SJSA1 (cell line): ENCODE measurements around the gene PRDM16. TPM values are rescaled to one million over a fixed set of nuclear protein-coding genes. Genes with fewer than 3 reads are reported as not detected.
"Not testable (repeated sequence)": the region's sequence is repeated elsewhere in the genome, so short reads cannot be mapped to it uniquely, and the experiment has no call there.

Experiments
- DNase-seq, 2 experiments: peaks; one replicate each; pipeline ENCODE4 v3.0.0-alpha.2; 2015 to 2020; ENCODE audit warnings: low spot score in 2 of 2, low read depth in 1 of 2
- H3K27ac ChIP-seq: fragments of 250-450 bp; sonication (Bioruptor Pico); 2 replicates; pipeline ENCODE4 v1.5.1; 2020; ENCODE audit warnings: mild to moderate bottlenecking, moderate library complexity
- H3K27me3 ChIP-seq: fragments of 250-450 bp; sonication (Bioruptor Pico); replicated peaks from 2 replicates; pipeline ENCODE4 v1.5.1; 2020; ENCODE audit warnings: mild to moderate bottlenecking, moderate library complexity
- H3K36me3 ChIP-seq: fragments of 250-450 bp; sonication (Bioruptor Pico); 2 replicates; pipeline ENCODE4 v1.5.1; 2020; ENCODE audit warnings: mild to moderate bottlenecking
- H3K4me1 ChIP-seq: fragments of 250-450 bp; sonication (Bioruptor Pico); replicated peaks from 2 replicates; pipeline ENCODE4 v1.6.1; 2021; ENCODE audit warnings: mild to moderate bottlenecking
- H3K4me3 ChIP-seq: fragments of 250-450 bp; sonication (Bioruptor Pico); 2 replicates; pipeline ENCODE4 v1.5.1; 2020; ENCODE audit warnings: mild to moderate bottlenecking
- H3K9me3 ChIP-seq: fragments of 250-450 bp; sonication (Bioruptor Pico); replicated peaks from 2 replicates; pipeline ENCODE4 v1.5.1; 2020; ENCODE audit warnings: mild to moderate bottlenecking
- total RNA-seq: library from RNA; depleted of rRNA; stranded (reverse); fragments of >200 nt; shearing (Covaris generic); gene quantifications from 2 replicates; pipeline ENCODE4 v1.2.3, GENCODE V29; 2014

The PRDM16 gene
- total RNA-seq, 1 experiment from 2014 or later = 0.05 TPM

- no peaks in the 10 kb centered on the region for H3K36me3 ChIP-seq
- no peak for DNase-seq
- no peak overlapping the region for H3K27ac ChIP-seq
- H3K4me3 ChIP-seq = no peak overlapping the region
- H3K9me3 ChIP-seq = no peaks in the 10 kb centered on the region
- H3K4me1 ChIP-seq = no peaks in the 10 kb centered on the region
- H3K27me3 ChIP-seq = no peaks in the 10 kb centered on the region
These were observed 11.3 kb downstream of the PRDM16 start for GRCh38 chr1:3080053-3080955.

- no peaks in the 10 kb centered on the region for H3K4me1 ChIP-seq
- no peak overlapping the region for H3K4me3 ChIP-seq
- H3K36me3 ChIP-seq = no peaks in the 10 kb centered on the region
- H3K9me3 ChIP-seq = no peaks in the 10 kb centered on the region
- H3K27ac ChIP-seq = no peak overlapping the region
- no peaks in the 10 kb centered on the region for H3K27me3 ChIP-seq
- no peak for DNase-seq
These were observed 12.2 kb downstream of the PRDM16 start for GRCh38 chr1:3081171-3081683.

- H3K4me1 ChIP-seq = no peaks in the 10 kb centered on the region
- DNase-seq = no peak
- H3K27me3 ChIP-seq = no peaks in the 10 kb centered on the region
- H3K9me3 ChIP-seq = no peaks in the 10 kb centered on the region
- H3K27ac ChIP-seq = no peak overlapping the region
- H3K36me3 ChIP-seq = no peaks in the 10 kb centered on the region
- no peak overlapping the region for H3K4me3 ChIP-seq
These were observed 13.0 kb downstream of the PRDM16 start for GRCh38 chr1:3082051-3082450.

GRCh38 chr1:3082571-3083516 is 13.8 kb downstream of the PRDM16 start:
- H3K4me1 ChIP-seq = no peaks in the 10 kb centered on the region
- H3K36me3 ChIP-seq = no peaks in the 10 kb centered on the region
- H3K27me3 ChIP-seq = no peaks in the 10 kb centered on the region
- H3K4me3 ChIP-seq = no peak overlapping the region
- no peak for DNase-seq
- no peaks in the 10 kb centered on the region for H3K9me3 ChIP-seq
- no peak overlapping the region for H3K27ac ChIP-seq

GRCh38 chr1:3084154-3084553 is 15.2 kb downstream of the PRDM16 start:
- Histone ChIP-seq H3K4me3 (no peak overlapping the region), H3K27ac (no peak overlapping the region), H3K27me3 (no peaks in the 10 kb centered on the region), H3K36me3 (no peaks in the 10 kb centered on the region), H3K4me1 (no peaks in the 10 kb centered on the region), H3K9me3 (no peaks in the 10 kb centered on the region)
- no peak for DNase-seq

GRCh38 chr1:3084726-3085125 is 15.7 kb downstream of the PRDM16 start:
- H3K36me3 ChIP-seq = no peaks in the 10 kb centered on the region
- H3K27ac ChIP-seq = no peak overlapping the region
- H3K9me3 ChIP-seq = no peaks in the 10 kb centered on the region
- DNase-seq = no peak
- no peaks in the 10 kb centered on the region for H3K4me1 ChIP-seq
- no peaks in the 10 kb centered on the region for H3K27me3 ChIP-seq
- H3K4me3 ChIP-seq = no peak overlapping the region

- H3K9me3 ChIP-seq = no peaks in the 10 kb centered on the region
- H3K4me1 ChIP-seq = no peaks in the 10 kb centered on the region
- H3K4me3 ChIP-seq = no peak overlapping the region
- no peak for DNase-seq
- no peak overlapping the region for H3K27ac ChIP-seq
- H3K36me3 ChIP-seq = no peaks in the 10 kb centered on the region
- H3K27me3 ChIP-seq = no peaks in the 10 kb centered on the region
These were observed 16.7 kb downstream of the PRDM16 start for GRCh38 chr1:3085721-3086120.

- H3K36me3 ChIP-seq = no peaks in the 10 kb centered on the region
- H3K27me3 ChIP-seq = no peaks in the 10 kb centered on the region
- no peaks in the 10 kb centered on the region for H3K4me1 ChIP-seq
- H3K27ac ChIP-seq = no peak overlapping the region
- DNase-seq = no peak
- H3K9me3 ChIP-seq = no peaks in the 10 kb centered on the region
- H3K4me3 ChIP-seq = no peak overlapping the region
These were observed 17.4 kb downstream of the PRDM16 start for GRCh38 chr1:3086272-3086974.

- DNase-seq = no peak
- Histone ChIP-seq H3K4me1 (no peaks in the 10 kb centered on the region), H3K4me3 (no peak overlapping the region), H3K36me3 (no peaks in the 10 kb centered on the region), H3K27ac (no peak overlapping the region), H3K9me3 (no peaks in the 10 kb centered on the region), H3K27me3 (no peaks in the 10 kb centered on the region)
These were observed 18.0 kb downstream of the PRDM16 start for GRCh38 chr1:3087049-3087448.

- H3K36me3 ChIP-seq, H3K4me3 ChIP-seq, H3K27ac ChIP-seq, H3K4me1 ChIP-seq, DNase-seq, H3K27me3 ChIP-seq, H3K9me3 ChIP-seq: not testable (repeated sequence)
These were observed 19.1 kb downstream of the PRDM16 start for GRCh38 chr1:3087946-3088668.

- no peaks in the 10 kb centered on the region for H3K27me3 ChIP-seq
- DNase-seq = no peak
- H3K4me3 ChIP-seq = no peak overlapping the region
- H3K9me3 ChIP-seq = no peaks in the 10 kb centered on the region
- no peak overlapping the region for H3K27ac ChIP-seq
- H3K4me1 ChIP-seq = no peaks in the 10 kb centered on the region
- no peaks in the 10 kb centered on the region for H3K36me3 ChIP-seq
These were observed 20.5 kb downstream of the PRDM16 start for GRCh38 chr1:3089490-3089889.

GRCh38 chr1:3091334-3091733 is 22.3 kb downstream of the PRDM16 start:
- DNase-seq = no peak
- Histone ChIP-seq H3K9me3 (no peaks in the 10 kb centered on the region), H3K27me3 (no peaks in the 10 kb centered on the region), H3K36me3 (no peaks in the 10 kb centered on the region), H3K4me1 (no peaks in the 10 kb centered on the region), H3K4me3 (no peak overlapping the region), H3K27ac (no peak overlapping the region)

GRCh38 chr1:3092530-3092929 is 23.5 kb downstream of the PRDM16 start:
- H3K27ac ChIP-seq = no peak overlapping the region
- no peak overlapping the region for H3K4me3 ChIP-seq
- H3K36me3 ChIP-seq = no peaks in the 10 kb centered on the region
- H3K27me3 ChIP-seq = no peaks in the 10 kb centered on the region
- H3K4me1 ChIP-seq = no peaks in the 10 kb centered on the region
- DNase-seq = no peak
- H3K9me3 ChIP-seq = no peaks in the 10 kb centered on the region
